Suprapubic skin (tissue), 4 donors: Measurements from ENCODE around the gene PRKCE. TPM values are rescaled to one million over a fixed set of nuclear protein-coding genes. Genes with fewer than 3 reads are reported as not detected.

Experiments used
- DNase-seq, 2 donors: peaks; one replicate each; pipeline ENCODE4 v3.0.0-alpha.2; 2019; ENCODE audit warnings: low spot score in 2 of 2
- H3K27ac ChIP-seq: fragments of 200-600 bp; sonication (generic); one replicate; pipeline ENCODE4 v1.5.1; 2019
- H3K27me3 ChIP-seq: fragments of 200-600 bp; sonication (generic); one replicate; pipeline ENCODE4 v1.5.1; 2019
- H3K36me3 ChIP-seq: fragments of 200-600 bp; sonication (generic); one replicate; pipeline ENCODE4 v1.5.1; 2019
- H3K4me1 ChIP-seq: fragments of 200-600 bp; sonication (generic); one replicate; pipeline ENCODE4 v1.5.1; 2019
- H3K4me3 ChIP-seq: fragments of 200-600 bp; sonication (generic); one replicate; pipeline ENCODE4 v1.5.1; 2019; ENCODE audit warnings: mild to moderate bottlenecking
- H3K9me3 ChIP-seq: fragments of 200-600 bp; sonication (generic); one replicate; pipeline ENCODE4 v1.5.1; 2019
- CTCF ChIP-seq, 2 donors: fragments of 200-600 bp in 1 of 2; fragments of 450-650 bp in 1 of 2; sonication (generic) in 1 of 2; IDR thresholded peaks; one replicate each; pipeline ENCODE4 v1.5.1; 2016 to 2019; ENCODE audit warnings: antibody characterized with exemption in 2 of 2, mild to moderate bottlenecking in 1 of 2, moderate library complexity in 1 of 2
- EP300 ChIP-seq: sonication (generic); formaldehyde crosslinking; IDR thresholded peaks from one replicate; pipeline ENCODE4 v1.6.1; 2017; ENCODE audit warnings: antibody characterized with exemption
- POLR2A ChIP-seq, 2 donors: fragments of 450-650 bp; IDR thresholded peaks; one replicate each; pipeline ENCODE4 v1.6.1; 2017; ENCODE audit warnings: antibody characterized with exemption in 2 of 2, mild to moderate bottlenecking in 2 of 2, moderate library complexity in 2 of 2
- POLR2AphosphoS5 ChIP-seq, 3 donors: sonication (generic); formaldehyde crosslinking; IDR thresholded peaks; one replicate each; pipeline ENCODE4 v1.6.1; 2017; ENCODE audit warnings: antibody characterized with exemption in 3 of 3
- WGBS: methylation state at CpG from one replicate; pipeline ENCODE4 v1.1.5; 2018; 5-methylcytosine and 5-hydroxymethylcytosine counted together
- total RNA-seq, 4 donors: library from RNA; depleted of rRNA; stranded (reverse); fragments of >200 nt; gene quantifications; one replicate each; pipeline ENCODE4 v1.1.0, GENCODE V29; 2016

Gene PRKCE
- total RNA-seq, 4 donors from 2014 or later, result 7.9 to 18.3 (median 12.5) TPM

DNA sequence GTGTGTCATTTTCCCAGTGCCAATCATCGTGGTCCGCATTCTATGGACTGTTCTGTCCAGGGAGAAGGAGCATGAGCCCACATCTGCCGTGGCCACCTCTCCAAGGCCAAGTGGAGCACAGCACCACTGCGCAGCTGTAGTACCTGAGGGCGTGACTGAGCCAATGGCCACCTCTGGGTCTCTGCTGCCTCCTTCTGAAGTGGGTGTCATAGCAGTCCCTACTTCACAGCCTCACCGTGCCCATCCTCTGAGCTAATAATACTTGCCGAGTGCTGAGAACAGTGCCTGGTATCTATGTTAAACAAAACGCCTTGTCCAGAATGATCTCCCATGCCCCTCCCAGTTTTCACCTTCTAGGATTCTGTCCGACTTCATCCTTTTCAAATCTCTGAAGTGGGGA is 256.1 kb downstream of the PRKCE start:
- H3K9me3 ChIP-seq, result no peaks in the 10 kb centered on the region
- no peak overlapping the region for H3K4me3 ChIP-seq
- no peaks in the 10 kb centered on the region for H3K27me3 ChIP-seq
- TF ChIP-seq POLR2A (IDR thresholded peaks at IDR 0.05) (no peak), EP300 (no peak), CTCF (IDR thresholded peaks at IDR 0.05) (no peak), POLR2AphosphoS5 (IDR thresholded peaks at IDR 0.05) (no peak)
- WGBS, result 92% methylated on average over 8 of the region's 9 CpGs
- peaks cover 36% of the 10 kb centered on the region for H3K4me1 ChIP-seq
- no peak overlapping the region for H3K27ac ChIP-seq
- H3K36me3 ChIP-seq, result no peaks in the 10 kb centered on the region
- DNase-seq, result no peak

DNA sequence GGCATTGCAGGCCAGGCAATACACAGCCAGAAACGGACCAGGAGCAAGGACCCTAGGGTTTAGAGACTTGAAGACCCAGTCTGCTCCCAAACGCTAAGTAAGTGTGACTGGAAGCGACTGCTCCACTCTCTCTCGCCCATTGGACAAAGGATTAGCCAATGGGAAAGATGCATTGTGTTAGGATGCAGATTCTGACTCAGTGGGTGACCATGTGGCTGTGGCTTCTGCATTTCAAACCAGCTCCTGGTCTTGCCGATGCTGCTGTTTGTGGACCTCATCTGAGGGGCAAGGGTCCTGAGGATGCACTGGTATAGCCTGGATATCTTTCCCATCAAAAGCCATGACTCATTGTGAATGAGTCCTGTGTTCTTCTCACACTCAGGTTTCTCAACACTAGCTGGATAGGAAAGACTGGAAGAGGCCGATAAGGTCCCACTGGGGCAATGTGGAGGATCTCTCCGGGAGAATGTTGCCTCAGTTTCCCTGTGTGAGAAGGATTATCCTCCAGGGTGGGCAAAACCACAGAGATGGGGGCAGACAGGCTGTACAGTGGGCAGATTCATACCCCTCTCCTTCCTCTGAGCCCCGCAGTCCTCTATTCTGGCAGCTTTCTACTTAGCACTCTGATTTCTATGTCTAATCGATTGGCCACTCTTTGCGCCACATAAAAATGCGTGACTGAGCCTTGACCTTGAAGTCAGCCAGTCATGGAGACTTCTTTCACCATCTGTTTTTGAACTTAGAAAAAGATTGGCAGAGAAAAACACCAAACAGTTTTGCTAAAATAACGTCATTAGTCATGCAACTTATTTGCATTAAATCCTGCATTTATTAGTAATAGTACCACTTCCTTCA is 257.1 kb downstream of the PRKCE start:
- 84% methylated on average over 12 of the region's 12 CpGs for WGBS
- peaks cover 36% of the 10 kb centered on the region for H3K4me1 ChIP-seq
- H3K4me3 ChIP-seq, result no peak overlapping the region
- TF ChIP-seq EP300 (no peak), POLR2A (IDR thresholded peaks at IDR 0.05) (no peak), POLR2AphosphoS5 (IDR thresholded peaks at IDR 0.05) (no peak), CTCF (IDR thresholded peaks at IDR 0.05) (no peak)
- no peak for DNase-seq
- no peaks in the 10 kb centered on the region for H3K9me3 ChIP-seq
- no peak overlapping the region for H3K27ac ChIP-seq
- H3K27me3 ChIP-seq, result no peaks in the 10 kb centered on the region
- no peaks in the 10 kb centered on the region for H3K36me3 ChIP-seq

DNA sequence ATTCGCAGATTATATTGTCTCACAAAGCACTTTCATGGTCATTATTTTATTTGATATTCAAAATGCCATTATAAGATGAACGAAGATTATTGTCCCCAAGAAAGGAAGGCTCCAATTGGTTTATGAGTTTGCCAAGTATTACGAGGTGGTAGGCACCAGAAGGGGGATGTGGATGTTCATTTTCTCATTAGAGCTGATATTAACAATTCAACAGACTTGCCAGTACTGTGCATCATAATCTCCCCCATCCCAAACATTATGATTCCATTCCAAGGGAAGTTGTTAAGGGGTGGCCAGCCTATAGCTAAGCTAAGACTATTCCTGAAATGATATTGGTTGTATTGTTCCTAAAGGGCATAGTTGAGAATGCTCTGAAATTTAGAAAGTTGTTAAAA is 257.7 kb downstream of the PRKCE start:
- TF ChIP-seq EP300 (no peak), CTCF (IDR thresholded peaks at IDR 0.05) (no peak), POLR2A (IDR thresholded peaks at IDR 0.05) (no peak), POLR2AphosphoS5 (IDR thresholded peaks at IDR 0.05) (no peak)
- H3K27ac ChIP-seq, result no peak overlapping the region
- WGBS, result 65% methylated on average over 3 of the region's 3 CpGs
- no peaks in the 10 kb centered on the region for H3K36me3 ChIP-seq
- H3K27me3 ChIP-seq, result no peaks in the 10 kb centered on the region
- H3K4me1 ChIP-seq, result peaks cover 36% of the 10 kb centered on the region
- no peak overlapping the region for H3K4me3 ChIP-seq
- no peaks in the 10 kb centered on the region for H3K9me3 ChIP-seq
- no peak for DNase-seq

DNA sequence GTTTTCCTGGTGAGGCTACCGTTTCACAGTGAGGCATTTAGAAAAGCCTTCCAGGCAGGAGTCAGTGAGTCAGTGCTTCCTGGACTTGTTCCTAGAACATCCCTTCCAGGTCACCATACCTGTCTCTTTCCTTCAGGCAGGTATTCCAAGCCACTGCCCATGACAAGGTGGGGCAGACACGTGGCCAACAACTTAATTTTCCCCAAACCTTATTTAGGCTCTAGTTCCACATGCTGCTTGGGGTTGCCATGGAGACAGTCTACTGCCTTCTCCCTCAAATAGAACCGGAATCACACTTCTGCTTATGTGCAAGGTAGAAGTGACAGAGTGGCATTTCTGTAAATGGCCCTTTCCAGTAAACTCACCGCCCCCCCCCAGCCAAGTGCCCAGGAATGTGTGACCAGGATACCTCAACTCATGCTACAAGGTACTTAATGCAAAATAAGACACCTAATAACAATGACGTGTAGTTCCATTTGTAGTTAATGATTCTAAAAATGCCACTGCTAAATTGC is 258.3 kb downstream of the PRKCE start:
- no peak overlapping the region for H3K27ac ChIP-seq
- no peaks in the 10 kb centered on the region for H3K36me3 ChIP-seq
- no peaks in the 10 kb centered on the region for H3K9me3 ChIP-seq
- H3K4me1 ChIP-seq, result peaks cover 32% of the 10 kb centered on the region
- DNase-seq, result no peak
- H3K4me3 ChIP-seq, result no peak overlapping the region
- TF ChIP-seq POLR2AphosphoS5 (IDR thresholded peaks at IDR 0.05) (peak in 2 of 3 donors; percentile 27 to 42), POLR2A (IDR thresholded peaks at IDR 0.05) (no peak)
- H3K27me3 ChIP-seq, result no peaks in the 10 kb centered on the region
- WGBS, result 36% methylated on average over 5 of the region's 5 CpGs

- TF ChIP-seq POLR2A (IDR thresholded peaks at IDR 0.05) (no peak), CTCF (IDR thresholded peaks at IDR 0.05) (no peak), POLR2AphosphoS5 (IDR thresholded peaks at IDR 0.05) (no peak), EP300 (no peak)
- Histone ChIP-seq H3K27me3 (no peaks in the 10 kb centered on the region), H3K4me1 (peaks cover 27% of the 10 kb centered on the region), H3K36me3 (no peaks in the 10 kb centered on the region), H3K27ac (no peak overlapping the region), H3K4me3 (no peak overlapping the region), H3K9me3 (no peaks in the 10 kb centered on the region)
- no peak for DNase-seq
- 69% methylated on average over 7 of the region's 7 CpGs for WGBS
Measured at GRCh38 chr2:45910473-45911060, 259.1 kb downstream of the PRKCE start.
